H1 (cell line): ENCODE data around the gene BIN1.
"Not testable (repeated sequence)": the region's sequence is repeated elsewhere in the genome, so short reads cannot be mapped to it uniquely, and the experiment has no call there.

ENCODE experiments used
- BRCA1 ChIP-seq: IDR thresholded peaks from 2 replicates; pipeline ENCODE4 v1.6.1; 2012; ENCODE audit warnings: low read depth, low read length, improper control_type of control experiment
- CHD1 ChIP-seq: IDR thresholded peaks from 2 replicates; pipeline ENCODE4 v1.6.1; 2012; ENCODE audit warnings: low read depth, low read length, improper control_type of control experiment
- EZH2 ChIP-seq: fragments of 200-600 bp; sonication (generic); IDR thresholded peaks from 2 replicates; pipeline ENCODE4 v1.7.1; 2012; ENCODE audit warnings: low read depth, mild to moderate bottlenecking, moderate library complexity, low read length, inconsistent platforms; ENCODE audit not compliant: severe bottlenecking
- GABPA ChIP-seq: IDR thresholded peaks from 2 replicates; pipeline ENCODE4 v1.6.1; 2011; ENCODE audit warnings: mild to moderate bottlenecking, low read length, moderate library complexity, borderline replicate concordance; ENCODE audit not compliant: insufficient read depth
- MAFK ChIP-seq: IDR thresholded peaks from 2 replicates; pipeline ENCODE4 v1.6.1; 2012; ENCODE audit warnings: low read depth, mild to moderate bottlenecking, improper control_type of control experiment, low read length
- POLR2A ChIP-seq, 2 experiments: IDR thresholded peaks; 1 replicate in 1 of 2; 2 replicates in 1 of 2; pipeline ENCODE4 v1.6.1; 2011; ENCODE audit warnings: low read depth in 2 of 2, low read length in 2 of 2, mild to moderate bottlenecking in 2 of 2; ENCODE audit errors: control extremely low read depth in 1 of 2
- POLR2AphosphoS5 ChIP-seq: IDR thresholded peaks from 2 replicates; pipeline ENCODE4 v1.6.1; 2011; ENCODE audit warnings: low read depth, low read length
- RFX5 ChIP-seq: IDR thresholded peaks from 2 replicates; pipeline ENCODE4 v1.6.1; 2011; ENCODE audit warnings: low read depth, low read length, improper control_type of control experiment, borderline replicate concordance
- TAF1 ChIP-seq: IDR thresholded peaks from 2 replicates; pipeline ENCODE4 v1.6.1; 2011; ENCODE audit warnings: mild to moderate bottlenecking, low read depth, low read length
- TAF7 ChIP-seq: optimal IDR thresholded peaks from 2 replicates; pipeline ENCODE3; 2011; ENCODE audit warnings: low read depth, mild to moderate bottlenecking, inconsistent platforms, low read length, moderate library complexity, borderline replicate concordance
- YY1 ChIP-seq: IDR thresholded peaks from 2 replicates; pipeline ENCODE4 v1.6.1; 2011; ENCODE audit warnings: low read depth, mild to moderate bottlenecking, low read length
- ZNF274 ChIP-seq: IDR thresholded peaks from 2 replicates; pipeline ENCODE4 v1.7.0; 2012; ENCODE audit warnings: low read length, borderline replicate concordance; ENCODE audit errors: extremely low read depth
- TF ChIP-seq, protein P1 (sequence below), 3 experiments: IDR thresholded peaks; 1 replicate in 2 of 3; 2 replicates in 1 of 3; pipeline versions ENCODE4 v1.5.1 to v1.6.1; 2011; ENCODE audit warnings: low read length in 3 of 3, mild to moderate bottlenecking in 3 of 3, inconsistent platforms in 2 of 3, low read depth in 1 of 3, moderate library complexity in 1 of 3; ENCODE audit not compliant: insufficient read depth in 1 of 3; ENCODE audit errors: control extremely low read depth in 1 of 3
- TF ChIP-seq, protein P2 (sequence below): IDR thresholded peaks from 2 replicates; pipeline ENCODE4 v1.6.1; 2011; ENCODE audit warnings: low read depth, mild to moderate bottlenecking, low read length; ENCODE audit not compliant: insufficient read depth

DNA sequence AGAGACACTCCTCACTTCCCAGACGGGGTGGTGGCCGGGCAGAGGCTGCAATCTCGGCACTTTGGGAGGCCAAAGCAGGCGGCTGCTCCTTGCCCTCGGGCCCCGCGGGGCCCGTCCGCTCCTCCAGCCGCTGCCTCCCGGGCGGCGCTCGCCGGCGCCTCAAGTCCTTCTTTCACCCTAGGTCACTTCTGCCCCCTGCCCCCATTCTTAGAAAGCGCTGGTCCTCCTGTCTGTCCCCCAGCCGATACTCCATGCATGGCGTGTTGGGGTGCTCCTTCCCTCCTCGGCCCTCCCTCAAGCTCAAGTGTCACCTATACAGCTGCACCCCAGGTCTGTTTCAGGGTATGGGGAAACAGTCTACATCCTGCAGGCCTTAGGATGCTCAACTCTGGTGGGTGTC, 13.5 kb upstream of the BIN1 start:
- not testable (repeated sequence) for TF ChIP-seq TAF7; GABPA; TAF1; YY1; ZNF274; POLR2AphosphoS5; CHD1; RFX5; POLR2A (IDR thresholded peaks at IDR 0.05; ENCODE audit: control extremely low read depth in 1 of 2, low read depth in 2 of 2, low read length in 2 of 2); EZH2; BRCA1; MAFK
- TF ChIP-seq, protein P1, sequence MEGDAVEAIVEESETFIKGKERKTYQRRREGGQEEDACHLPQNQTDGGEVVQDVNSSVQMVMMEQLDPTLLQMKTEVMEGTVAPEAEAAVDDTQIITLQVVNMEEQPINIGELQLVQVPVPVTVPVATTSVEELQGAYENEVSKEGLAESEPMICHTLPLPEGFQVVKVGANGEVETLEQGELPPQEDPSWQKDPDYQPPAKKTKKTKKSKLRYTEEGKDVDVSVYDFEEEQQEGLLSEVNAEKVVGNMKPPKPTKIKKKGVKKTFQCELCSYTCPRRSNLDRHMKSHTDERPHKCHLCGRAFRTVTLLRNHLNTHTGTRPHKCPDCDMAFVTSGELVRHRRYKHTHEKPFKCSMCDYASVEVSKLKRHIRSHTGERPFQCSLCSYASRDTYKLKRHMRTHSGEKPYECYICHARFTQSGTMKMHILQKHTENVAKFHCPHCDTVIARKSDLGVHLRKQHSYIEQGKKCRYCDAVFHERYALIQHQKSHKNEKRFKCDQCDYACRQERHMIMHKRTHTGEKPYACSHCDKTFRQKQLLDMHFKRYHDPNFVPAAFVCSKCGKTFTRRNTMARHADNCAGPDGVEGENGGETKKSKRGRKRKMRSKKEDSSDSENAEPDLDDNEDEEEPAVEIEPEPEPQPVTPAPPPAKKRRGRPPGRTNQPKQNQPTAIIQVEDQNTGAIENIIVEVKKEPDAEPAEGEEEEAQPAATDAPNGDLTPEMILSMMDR (IDR thresholded peaks at IDR 0.05; ENCODE audit: control extremely low read depth in 1 of 3, insufficient read depth in 1 of 3, low read depth in 1 of 3, low read length in 3 of 3): not testable (repeated sequence)
- TF ChIP-seq, protein P2, sequence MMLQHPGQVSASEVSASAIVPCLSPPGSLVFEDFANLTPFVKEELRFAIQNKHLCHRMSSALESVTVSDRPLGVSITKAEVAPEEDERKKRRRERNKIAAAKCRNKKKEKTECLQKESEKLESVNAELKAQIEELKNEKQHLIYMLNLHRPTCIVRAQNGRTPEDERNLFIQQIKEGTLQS: not testable (repeated sequence)
